IPS-18a (cell line): ENCODE measurements around the gene LAMB2.

Experiments
- H3K27ac ChIP-seq: one replicate; pipeline ENCODE4 v1.5.1; 2013; ENCODE audit warnings: low read length
- H3K27me3 ChIP-seq: one replicate; pipeline ENCODE4 v1.6.1; 2013; ENCODE audit warnings: mild to moderate bottlenecking, low read length; ENCODE audit not compliant: control insufficient read depth, insufficient read depth
- H3K36me3 ChIP-seq: one replicate; pipeline ENCODE4 v1.6.1; 2013; ENCODE audit warnings: low read depth, low read length; ENCODE audit not compliant: control insufficient read depth
- H3K4me1 ChIP-seq: one replicate; pipeline ENCODE4 v1.6.1; 2013; ENCODE audit warnings: low read depth, low read length; ENCODE audit not compliant: control insufficient read depth
- H3K4me3 ChIP-seq: one replicate; pipeline ENCODE4 v1.5.1; 2013; ENCODE audit warnings: low read length
- H3K9ac ChIP-seq: one replicate; pipeline ENCODE4 v1.6.1; 2013; ENCODE audit warnings: mild to moderate bottlenecking, low read length, moderate library complexity
- H3K9me3 ChIP-seq: one replicate; pipeline ENCODE4 v1.6.1; 2013; ENCODE audit warnings: low read depth, low read length; ENCODE audit not compliant: control insufficient read depth

The LAMB2 gene

DNA sequence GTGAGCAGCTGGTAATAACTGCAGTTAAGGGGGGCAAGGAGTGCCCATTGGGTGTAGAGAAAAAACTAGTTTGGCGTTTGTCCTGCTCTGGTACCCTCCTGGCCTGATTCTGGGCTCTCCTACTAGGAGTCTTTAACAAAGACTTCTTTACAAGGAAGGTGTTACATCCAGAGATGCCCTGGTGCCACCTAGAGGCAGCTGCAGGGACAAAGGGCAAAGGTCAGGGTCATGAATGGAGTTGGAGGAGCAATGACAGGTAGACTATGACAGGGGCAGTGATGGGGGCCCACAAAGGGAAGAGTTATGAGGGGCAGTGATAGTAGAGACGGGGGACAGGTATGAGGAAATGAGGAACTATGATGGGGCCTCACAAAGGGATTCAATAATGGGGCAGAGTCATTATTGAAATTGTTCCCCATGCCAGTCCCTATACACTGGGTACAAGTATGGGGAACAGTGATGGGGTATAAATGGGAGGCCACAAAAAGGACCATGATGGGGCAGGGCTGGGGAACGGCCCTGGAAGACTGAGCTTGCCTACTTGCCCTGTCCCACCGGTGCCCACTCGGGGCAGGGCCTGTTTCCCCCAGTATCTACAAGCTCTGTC lies 25.4 kb upstream of the LAMB2 start:
- Histone ChIP-seq H3K9me3 (no peaks in the 10 kb centered on the region), H3K4me3 (no peak overlapping the region), H3K36me3 (peaks cover 10% of the 10 kb centered on the region), H3K27ac (no peak overlapping the region), H3K27me3 (no peaks in the 10 kb centered on the region), H3K4me1 (no peaks in the 10 kb centered on the region), H3K9ac (no peak overlapping the region)

DNA sequence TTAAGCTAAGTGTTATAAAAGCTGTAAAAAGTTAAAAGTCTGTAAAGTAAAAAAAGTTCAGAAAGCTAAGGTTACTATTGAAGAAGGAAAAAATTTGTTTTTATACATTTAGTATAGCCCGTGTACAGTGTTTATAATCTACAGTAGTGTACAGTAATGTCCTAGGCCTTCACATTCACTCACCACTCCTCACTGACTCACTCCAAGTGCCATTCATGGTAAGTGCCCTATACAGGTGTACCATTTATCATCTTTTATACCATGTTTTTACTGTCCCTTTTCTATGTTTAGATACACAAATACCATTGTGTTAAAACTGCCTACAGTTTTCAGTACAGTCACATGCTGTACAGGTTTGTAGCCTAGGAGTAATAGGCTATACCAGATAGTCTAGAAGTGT lies 24.4 kb upstream of the LAMB2 start:
- H3K4me3 ChIP-seq, result no peak overlapping the region
- no peaks in the 10 kb centered on the region for H3K9me3 ChIP-seq
- H3K4me1 ChIP-seq, result no peaks in the 10 kb centered on the region
- no peak overlapping the region for H3K9ac ChIP-seq
- no peaks in the 10 kb centered on the region for H3K27me3 ChIP-seq
- H3K27ac ChIP-seq, result no peak overlapping the region
- H3K36me3 ChIP-seq, result peaks cover 5% of the 10 kb centered on the region

DNA sequence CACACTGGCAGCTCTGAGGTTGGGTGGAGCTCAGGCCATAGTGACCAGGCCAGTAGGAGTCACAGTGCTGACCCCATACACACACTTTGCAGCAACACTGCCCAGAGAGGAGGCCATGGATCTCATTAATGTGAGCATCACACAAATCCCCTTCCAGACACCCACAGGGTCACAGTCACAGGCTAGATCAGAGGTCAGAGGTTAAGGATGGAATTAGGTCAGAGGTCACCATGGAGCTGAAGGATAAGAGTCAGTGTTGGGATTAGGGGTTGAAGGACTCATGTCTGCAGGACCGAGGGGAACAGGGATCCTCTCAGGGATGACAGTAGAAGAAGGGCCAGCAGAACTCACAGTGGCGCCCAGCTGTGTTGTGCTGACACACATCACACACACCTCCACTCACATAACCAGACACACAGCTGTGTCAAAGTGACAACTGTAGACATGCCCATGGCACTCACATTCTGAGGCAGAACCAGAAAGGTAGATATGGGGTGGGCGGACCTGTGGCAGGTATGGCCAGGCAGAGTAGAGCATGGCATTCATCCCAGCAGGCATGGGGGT lies 20.6 kb upstream of the LAMB2 start:
- Histone ChIP-seq H3K27me3 (no peaks in the 10 kb centered on the region), H3K4me1 (no peaks in the 10 kb centered on the region), H3K9me3 (no peaks in the 10 kb centered on the region), H3K4me3 (no peak overlapping the region), H3K9ac (no peak overlapping the region), H3K36me3 (no peaks in the 10 kb centered on the region), H3K27ac (no peak overlapping the region)

DNA sequence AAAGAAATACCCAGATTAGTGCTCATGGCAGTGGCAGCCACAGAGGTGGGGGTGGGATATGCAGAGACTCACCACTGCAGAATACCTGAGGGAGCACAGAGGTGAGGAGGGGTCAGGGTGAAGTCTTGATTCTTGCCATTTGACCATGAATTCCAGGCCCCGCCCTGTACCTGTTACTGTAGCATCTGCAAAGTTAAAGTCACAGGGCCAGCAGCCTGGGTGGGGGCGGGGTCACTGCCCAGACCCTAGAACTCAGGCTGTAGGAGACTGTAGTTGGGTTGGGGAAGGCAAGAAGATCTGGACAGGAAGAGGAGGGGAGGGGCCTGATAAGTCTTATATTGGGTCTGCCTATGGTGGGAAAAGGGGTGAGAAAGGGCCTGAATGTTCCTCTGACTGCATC lies 18.8 kb upstream of the LAMB2 start:
- Histone ChIP-seq H3K9me3 (no peaks in the 10 kb centered on the region), H3K4me3 (no peak overlapping the region), H3K27ac (no peak overlapping the region), H3K36me3 (no peaks in the 10 kb centered on the region), H3K27me3 (no peaks in the 10 kb centered on the region), H3K9ac (no peak overlapping the region), H3K4me1 (no peaks in the 10 kb centered on the region)

DNA sequence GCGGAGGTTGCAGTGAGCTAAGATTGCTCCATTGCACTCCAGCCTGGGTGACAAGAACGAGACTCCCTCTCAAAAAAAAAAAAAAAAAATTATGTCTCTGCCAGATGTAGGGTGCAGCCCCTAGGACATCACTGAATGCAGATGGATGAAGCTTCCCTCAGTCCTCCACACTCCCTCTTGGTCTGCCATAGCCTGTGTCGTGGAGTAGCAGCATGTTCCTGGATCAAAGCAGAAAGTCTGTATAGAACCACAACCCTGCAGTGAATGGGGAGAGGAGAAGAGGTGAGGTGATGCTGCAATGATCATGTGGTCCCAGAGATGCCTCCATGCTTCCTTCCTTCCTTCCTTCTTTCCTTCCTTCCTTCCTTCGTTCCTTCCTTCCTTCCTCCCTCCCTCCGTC lies 15.3 kb upstream of the LAMB2 start:
- H3K4me1 ChIP-seq, result no peaks in the 10 kb centered on the region
- H3K9me3 ChIP-seq, result no peaks in the 10 kb centered on the region
- H3K9ac ChIP-seq, result no peak overlapping the region
- H3K36me3 ChIP-seq, result no peaks in the 10 kb centered on the region
- H3K27ac ChIP-seq, result no peak overlapping the region
- no peaks in the 10 kb centered on the region for H3K27me3 ChIP-seq
- no peak overlapping the region for H3K4me3 ChIP-seq

DNA sequence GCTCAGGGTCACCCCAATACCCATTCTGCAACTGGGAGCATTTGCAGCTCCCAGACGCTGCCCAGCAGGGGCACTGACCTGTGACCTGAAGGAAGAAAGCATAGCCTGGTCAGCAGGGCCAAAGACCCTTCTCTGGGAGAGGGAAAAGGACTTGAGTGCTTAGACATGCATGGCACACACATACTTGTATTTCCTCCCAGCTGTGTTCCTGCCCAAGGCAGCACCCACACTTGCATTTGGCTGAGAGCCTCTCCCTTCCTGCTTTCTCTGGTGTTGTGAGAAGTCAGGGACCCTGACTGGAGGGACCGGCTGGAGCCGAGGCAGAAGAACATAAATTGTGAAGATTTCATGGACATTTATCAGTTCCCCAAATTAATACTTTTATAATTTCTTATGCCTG lies 7.2 kb upstream of the LAMB2 start:
- Histone ChIP-seq H3K4me3 (no peak overlapping the region), H3K4me1 (no peaks in the 10 kb centered on the region), H3K9ac (no peak overlapping the region), H3K36me3 (no peaks in the 10 kb centered on the region), H3K9me3 (no peaks in the 10 kb centered on the region), H3K27ac (no peak overlapping the region), H3K27me3 (no peaks in the 10 kb centered on the region)

DNA sequence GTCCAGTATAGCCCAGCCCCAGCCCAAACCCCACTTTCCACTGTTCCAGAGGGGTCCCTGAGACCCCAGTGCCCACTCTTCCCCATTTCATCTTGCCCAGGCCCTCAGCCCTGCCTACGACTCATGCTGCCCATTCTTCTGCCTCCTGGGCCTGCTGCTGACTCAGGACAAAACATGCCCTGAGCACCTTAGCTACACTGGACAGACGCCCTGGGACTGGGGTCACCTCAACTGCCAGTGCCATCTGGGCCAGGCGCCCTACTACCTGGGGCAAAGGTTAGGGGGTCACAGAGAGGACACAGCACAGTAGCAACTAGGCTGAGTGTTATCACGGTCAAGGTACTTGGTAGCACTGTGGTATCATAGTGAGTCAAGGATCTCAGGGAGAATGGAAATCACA lies 2.6 kb upstream of the LAMB2 start:
- no peak overlapping the region for H3K4me3 ChIP-seq
- no peaks in the 10 kb centered on the region for H3K9me3 ChIP-seq
- no peaks in the 10 kb centered on the region for H3K36me3 ChIP-seq
- no peaks in the 10 kb centered on the region for H3K27me3 ChIP-seq
- no peak overlapping the region for H3K9ac ChIP-seq
- peaks cover 5% of the 10 kb centered on the region for H3K4me1 ChIP-seq
- H3K27ac ChIP-seq, result no peak overlapping the region

DNA sequence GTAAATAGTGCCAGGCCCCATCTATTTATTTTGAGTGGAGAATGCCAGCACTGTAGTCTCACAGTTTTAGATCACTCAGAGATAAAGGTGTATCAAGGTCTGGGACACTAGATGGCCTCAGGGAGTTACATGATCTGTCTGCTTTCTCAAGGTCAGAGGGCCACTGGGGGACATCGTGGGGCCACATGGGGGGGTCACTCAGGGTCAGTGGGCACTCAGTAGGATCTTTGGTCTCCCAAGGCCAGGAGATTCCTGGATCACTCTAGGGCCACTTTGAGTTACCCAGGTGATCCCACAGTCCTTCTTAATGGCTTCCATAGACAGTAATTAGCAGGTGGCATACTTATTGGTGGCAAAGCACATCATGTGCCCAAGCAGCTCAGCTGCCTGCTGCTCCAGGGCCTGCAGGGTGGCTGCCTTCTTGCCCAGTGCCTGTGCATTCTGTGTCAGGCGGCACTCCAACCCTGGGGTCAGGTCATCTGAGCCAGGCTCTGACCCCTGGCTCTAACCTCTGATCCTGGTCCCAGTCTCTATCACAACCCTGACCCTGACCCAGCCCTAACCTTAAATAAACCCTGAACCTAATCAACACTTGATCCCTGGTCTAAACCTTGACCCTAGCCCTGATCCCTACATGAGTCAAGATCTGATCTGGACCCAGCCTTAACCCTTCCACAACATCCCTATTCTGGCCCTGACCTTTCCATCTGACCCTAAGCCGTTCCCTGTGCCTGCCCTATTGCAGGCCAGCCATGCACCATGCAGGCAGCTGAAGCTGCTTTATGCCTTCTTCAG lies 1.8 kb upstream of the LAMB2 start:
- no peaks in the 10 kb centered on the region for H3K27me3 ChIP-seq
- no peak overlapping the region for H3K27ac ChIP-seq
- no peaks in the 10 kb centered on the region for H3K36me3 ChIP-seq
- no peak overlapping the region for H3K4me3 ChIP-seq
- no peaks in the 10 kb centered on the region for H3K9me3 ChIP-seq
- no peak overlapping the region for H3K9ac ChIP-seq
- peaks cover 5% of the 10 kb centered on the region for H3K4me1 ChIP-seq

DNA sequence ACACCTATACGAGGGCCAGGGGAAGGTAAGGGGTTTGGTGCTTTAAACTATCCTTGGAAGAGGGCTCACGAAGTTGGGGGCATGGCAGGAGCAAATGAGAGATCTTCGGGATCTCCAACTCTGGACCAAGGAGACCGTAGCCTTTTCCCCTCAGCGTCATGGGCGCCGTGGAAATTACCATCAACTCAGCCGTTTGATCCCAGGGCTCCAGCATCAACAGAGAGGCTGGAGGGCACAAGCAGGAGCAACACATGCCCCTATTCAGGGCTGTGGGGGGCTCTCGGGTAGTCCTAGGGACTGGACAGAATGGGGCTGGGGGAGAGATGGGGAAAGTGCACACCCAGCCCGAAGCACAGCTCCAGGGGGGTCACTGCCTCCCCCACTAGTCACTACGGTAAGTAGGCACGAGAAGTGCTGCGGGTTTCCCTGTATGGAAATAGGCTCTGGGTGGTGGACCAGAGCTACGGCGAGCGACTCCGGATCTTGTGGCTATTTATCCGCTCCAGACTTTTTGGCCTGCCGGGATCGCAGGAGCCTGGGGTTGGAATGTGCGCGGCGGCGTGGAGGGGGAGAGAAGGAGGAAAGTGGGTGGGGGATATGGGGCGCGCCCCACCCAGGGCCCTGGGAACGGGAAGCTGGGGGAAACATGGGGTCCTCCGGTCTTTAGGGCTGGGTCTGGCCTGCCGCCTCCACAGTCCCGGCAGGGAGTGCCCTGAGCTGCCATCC lies 539 bp upstream of the LAMB2 start:
- H3K4me3 ChIP-seq, result peak overlapping the region; percentile 92
- H3K27ac ChIP-seq, result peak overlapping the region; percentile 48
- H3K4me1 ChIP-seq, result peaks cover 5% of the 10 kb centered on the region
- peak overlapping the region; percentile 64 for H3K9ac ChIP-seq
- H3K27me3 ChIP-seq, result no peaks in the 10 kb centered on the region
- H3K9me3 ChIP-seq, result no peaks in the 10 kb centered on the region
- no peaks in the 10 kb centered on the region for H3K36me3 ChIP-seq

DNA sequence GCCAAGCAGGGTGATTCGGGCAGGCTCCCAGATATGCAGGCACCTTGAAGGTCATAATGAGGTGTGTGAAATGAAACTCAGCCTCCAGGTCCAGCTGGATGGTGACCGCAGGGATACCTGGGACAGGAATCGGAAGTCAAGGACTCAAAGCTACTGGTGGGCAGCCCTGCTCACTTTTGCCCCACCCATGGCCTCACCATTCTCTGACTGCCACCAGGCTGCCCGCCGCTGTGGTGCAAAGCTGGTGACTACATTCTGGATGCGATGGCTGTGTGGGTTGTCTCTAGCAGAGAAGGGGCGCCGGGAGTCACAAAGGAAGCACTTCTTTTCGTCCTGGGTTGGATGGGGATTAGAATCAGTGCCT lies 795 bp downstream of the LAMB2 start:
- Histone ChIP-seq H3K9me3 (no peaks in the 10 kb centered on the region), H3K9ac (no peak overlapping the region)

DNA sequence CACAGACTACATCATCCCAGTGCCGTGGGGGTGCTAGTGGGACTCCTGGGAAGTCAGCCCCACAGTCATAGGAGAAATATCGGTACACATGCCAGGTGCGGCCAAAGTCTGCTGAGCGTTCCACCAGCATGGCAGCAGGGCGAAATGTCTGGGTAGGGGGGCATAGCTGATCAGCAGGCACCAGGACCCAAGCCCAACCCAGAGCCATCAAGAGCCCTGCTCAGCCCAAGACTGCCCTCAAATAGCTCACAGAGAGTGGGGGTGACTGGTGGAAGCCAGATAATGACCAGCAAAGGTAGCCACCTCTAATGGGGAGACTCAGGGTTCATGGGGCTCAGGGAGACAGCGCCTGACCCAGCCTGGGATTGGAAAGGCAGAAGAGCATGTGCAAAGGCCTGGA lies 1.3 kb downstream of the LAMB2 start:
- no peaks in the 10 kb centered on the region for H3K9me3 ChIP-seq
- no peaks in the 10 kb centered on the region for H3K27me3 ChIP-seq
- no peak overlapping the region for H3K27ac ChIP-seq
- H3K36me3 ChIP-seq, result no peaks in the 10 kb centered on the region
- H3K9ac ChIP-seq, result no peak overlapping the region
- peak overlapping the region; percentile 92 for H3K4me3 ChIP-seq
- H3K4me1 ChIP-seq, result peaks cover 5% of the 10 kb centered on the region

More for the DNA sequence above, 795 bp downstream of the LAMB2 start:
- Histone ChIP-seq H3K27me3 (no peaks in the 10 kb centered on the region), H3K36me3 (no peaks in the 10 kb centered on the region), H3K27ac (no peak overlapping the region), H3K4me3 (peak overlapping the region; percentile 92), H3K4me1 (peaks cover 5% of the 10 kb centered on the region)
